ENCODE results near the gene MS4A4A.

The MS4A4A gene

GRCh38 chr11:60348116-60348515, 67.7 kb downstream of the MS4A4A start:
- DNase-seq (ENCODE audit: low read depth in 2 of 2): no peak

GRCh38 chr11:60349990-60350389, 69.5 kb downstream of the MS4A4A start:
- no peak for DNase-seq (ENCODE audit: low read depth in 2 of 2)

GRCh38 chr11:60357771-60358170, 77.3 kb downstream of the MS4A4A start:
- DNase-seq (ENCODE audit: low read depth in 2 of 2): no peak
